HL-60/S4 treated with retinoic acid at 250 ng/mL for 4 days and 3 days (cell line): ENCODE data around the gene KRTAP4-6.
"Not testable (repeated sequence)": the region's sequence is repeated elsewhere in the genome, so short reads cannot be mapped to it uniquely, and the experiment has no call there.

Source experiments
- in situ Hi-C: fragments of 300-500 bp; cut with MboI; formaldehyde crosslinking; loops from 2 replicates; pipeline ENCODE4 v1.7.0; 2022; ENCODE audit warnings: low sequenced_read_pairs

KRTAP4-6 gene

GRCh38 chr17:41140360-41141131, at the start of gene KRTAP4-6:
KRTAP4-6 (minus strand) TSS chr17:41140544; CDS start chr17:41140487, 57 bp downstream.
- in situ Hi-C loops, result no loop called here

DNA sequence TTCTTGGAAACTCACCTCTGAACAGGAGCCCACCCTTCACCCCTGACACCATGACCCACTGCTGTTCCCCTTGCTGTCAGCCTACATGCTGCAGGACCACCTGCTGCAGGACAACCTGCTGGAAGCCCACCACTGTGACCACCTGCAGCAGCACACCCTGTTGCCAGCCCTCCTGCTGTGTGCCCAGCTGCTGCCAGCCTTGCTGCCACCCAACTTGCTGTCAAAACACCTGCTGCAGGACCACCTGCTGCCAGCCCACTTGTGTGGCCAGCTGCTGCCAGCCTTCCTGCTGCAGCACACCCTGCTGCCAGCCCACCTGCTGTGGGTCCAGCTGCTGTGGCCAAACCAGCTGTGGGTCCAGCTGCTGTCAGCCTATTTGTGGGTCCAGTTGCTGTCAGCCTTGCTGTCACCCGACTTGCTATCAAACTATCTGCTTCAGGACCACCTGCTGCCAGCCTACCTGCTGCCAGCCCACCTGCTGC, 49.5 kb upstream of the KRTAP4-6 start, which contains the start of gene KRTAP9-1:
KRTAP9-1 (plus strand) TSS at position 51 of the 482 bp plus-strand sequence; CDS start at position 51, 0 bp downstream.
- in situ Hi-C loops, result not testable (repeated sequence)

DNA sequence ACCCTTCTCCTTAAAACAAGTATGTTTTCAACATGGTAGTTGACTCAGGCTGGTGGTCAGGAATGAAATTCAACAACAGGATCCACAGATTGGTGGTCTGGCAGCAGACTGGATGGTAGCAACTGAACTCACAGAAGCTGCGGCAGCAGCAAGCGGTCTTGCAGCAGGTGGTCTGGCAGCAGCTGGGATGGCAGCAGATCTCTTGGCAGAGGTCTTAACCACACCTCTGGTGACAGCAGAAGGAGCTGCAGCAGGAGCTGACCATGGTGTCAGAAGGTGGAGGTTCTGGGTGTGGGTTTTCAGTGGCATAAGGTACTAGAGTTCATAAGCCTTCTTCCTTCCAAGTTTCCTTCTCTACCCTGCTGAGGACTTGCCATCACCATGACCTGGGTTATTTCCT, 46.5 kb upstream of the KRTAP4-6 start:
- in situ Hi-C loops, result no loop called here

DNA sequence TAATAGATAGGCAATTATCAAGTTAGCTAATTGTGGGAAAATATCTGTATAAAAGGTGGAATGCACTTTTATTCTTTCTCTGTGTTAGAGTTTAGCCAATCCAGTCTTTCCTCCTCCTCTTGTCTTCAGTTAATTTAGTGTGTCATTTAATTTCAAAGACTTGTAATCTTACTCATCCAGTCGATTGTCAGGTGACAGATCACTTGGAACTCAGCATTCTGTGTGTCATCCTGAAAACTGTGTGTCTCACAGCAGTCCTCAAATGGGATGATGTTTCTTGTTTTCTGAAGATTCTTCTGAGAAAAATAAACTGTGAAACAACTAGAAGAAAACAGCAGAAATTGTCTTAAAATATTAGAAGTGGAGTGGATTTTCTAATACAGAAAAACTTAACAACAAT, 44.7 kb upstream of the KRTAP4-6 start:
- in situ Hi-C loops, result no loop called here

- in situ Hi-C loops, result no loop called here
These were observed 44.2 kb upstream of the KRTAP4-6 start, which contains the start of gene KRTAP4-1 for GRCh38 chr17:41184480-41184961. KRTAP4-1 (minus strand) TSS chr17:41184911; CDS start chr17:41184854, 57 bp downstream.

- in situ Hi-C loops, result no loop called here
These were observed 38.7 kb upstream of the KRTAP4-6 start for GRCh38 chr17:41178843-41179616.

GRCh38 chr17:41178341-41178740, 38.0 kb upstream of the KRTAP4-6 start:
- in situ Hi-C loops, result no loop called here

GRCh38 chr17:41177727-41178271, 37.5 kb upstream of the KRTAP4-6 start, which contains the start of gene KRTAP4-2:
KRTAP4-2 (minus strand) TSS chr17:41178221; CDS start chr17:41178164, 57 bp downstream.
- in situ Hi-C loops, result no loop called here

DNA sequence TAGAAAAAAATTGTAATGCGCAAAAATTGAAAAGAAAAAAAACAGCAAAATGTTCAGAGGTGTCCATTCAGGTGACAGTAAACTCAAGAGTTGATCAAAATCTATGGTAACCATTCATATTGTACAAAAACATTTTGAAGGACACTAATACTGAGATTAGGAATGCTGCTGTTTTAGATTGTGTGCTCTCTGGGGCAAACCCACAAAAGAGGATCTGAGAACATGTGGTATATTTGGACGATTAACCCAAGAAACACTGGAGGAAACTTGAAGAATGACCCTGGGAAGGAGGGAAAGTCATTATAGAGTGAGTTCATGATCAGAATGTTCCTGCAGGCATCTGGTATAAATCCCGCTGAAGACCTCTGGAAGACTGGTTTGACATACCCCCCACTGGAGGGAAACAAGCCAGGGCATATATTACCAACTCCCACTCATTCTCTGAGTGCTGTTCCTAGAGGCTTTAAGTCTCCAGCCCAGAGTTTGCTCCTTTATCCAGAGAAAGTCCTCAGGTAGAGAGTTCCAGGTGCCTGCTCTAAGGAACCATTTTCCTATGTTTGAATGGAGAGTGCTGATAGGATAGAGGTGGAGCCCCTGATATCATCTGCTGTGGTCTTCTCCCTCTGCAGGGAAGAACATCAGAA, 36.5 kb upstream of the KRTAP4-6 start:
- in situ Hi-C loops, result no loop called here

DNA sequence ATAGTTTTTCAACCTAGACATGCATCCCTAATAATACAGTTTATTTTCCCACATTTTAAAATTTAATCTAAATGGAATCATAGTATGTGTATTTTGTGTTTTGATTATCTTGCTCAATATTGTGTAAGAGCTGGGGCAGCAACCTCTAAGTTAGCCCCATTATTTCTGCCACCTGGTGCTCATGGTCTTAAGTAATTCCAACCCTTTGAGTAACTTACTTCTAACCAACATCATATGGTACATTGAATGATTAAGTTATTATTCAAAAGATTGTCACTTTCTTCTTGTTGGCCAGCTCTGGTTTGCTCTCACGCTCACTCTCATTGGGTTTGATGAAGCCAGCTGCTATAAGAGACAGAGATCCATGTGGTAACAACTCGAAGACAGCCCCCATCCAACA, 31.5 kb upstream of the KRTAP4-6 start:
- in situ Hi-C loops, result no loop called here

DNA sequence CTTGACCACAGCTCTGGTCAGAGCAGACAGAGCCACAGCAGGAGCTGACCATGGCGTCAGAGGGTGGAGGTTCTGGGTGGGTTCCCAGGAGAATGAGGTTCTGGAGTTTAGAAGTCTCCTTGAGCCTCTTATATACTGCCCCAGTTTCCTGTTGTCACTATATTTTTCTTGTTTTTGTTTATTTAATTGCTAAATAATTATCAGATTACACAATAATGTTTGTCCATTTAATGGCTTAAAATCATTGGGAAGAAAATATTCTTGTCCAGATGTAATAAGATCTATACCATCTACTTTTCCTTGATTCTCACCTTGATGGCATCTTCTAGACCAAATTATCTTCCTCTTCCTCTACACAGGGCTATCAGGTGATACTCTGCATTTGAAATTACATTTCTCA, 27.8 kb upstream of the KRTAP4-6 start, which contains the start of gene KRTAP4-3:
KRTAP4-3 (minus strand) TSS at position 101 of the 400 bp plus-strand sequence; CDS start at position 52, 49 bp downstream.
- in situ Hi-C loops, result no loop called here

DNA sequence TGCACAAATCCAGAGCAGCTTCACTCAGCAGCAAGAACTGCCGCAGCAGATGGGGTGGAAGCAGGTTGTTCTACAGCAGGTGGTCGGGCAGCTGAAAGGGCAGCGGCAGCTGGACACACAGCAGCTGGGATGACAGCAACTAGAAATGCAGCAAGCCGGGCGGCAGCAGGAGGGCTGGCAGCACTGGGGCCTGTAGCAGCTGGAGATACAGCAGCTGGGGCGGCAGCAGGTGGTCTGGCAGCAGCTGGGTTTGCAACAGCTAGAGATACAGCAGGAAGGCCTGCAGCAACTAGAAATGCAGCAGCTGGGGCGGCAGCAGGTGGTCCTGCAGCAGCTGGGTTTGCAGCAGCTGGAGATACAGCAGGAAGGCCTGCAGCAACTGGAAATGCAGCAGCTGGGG, 27.2 kb upstream of the KRTAP4-6 start:
- in situ Hi-C loops, result no loop called here

DNA sequence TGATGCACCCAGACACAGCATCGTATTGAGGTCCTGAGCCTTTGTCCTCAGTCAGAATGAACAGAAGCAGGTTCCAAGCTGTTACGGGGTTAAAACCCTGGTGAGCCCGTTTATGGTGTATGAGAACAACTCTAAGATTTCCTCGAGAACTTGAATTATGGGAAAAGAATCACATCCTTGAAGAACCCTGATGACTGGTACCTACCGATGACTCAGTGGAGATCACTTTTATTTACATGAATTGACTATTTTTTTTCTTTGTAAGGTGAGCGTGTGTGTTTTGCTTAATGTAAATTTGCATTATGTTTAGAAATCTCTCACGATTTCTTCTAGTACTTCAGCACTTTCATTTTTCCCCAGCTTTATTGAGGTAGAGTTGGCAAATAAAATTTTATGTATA, 23.5 kb upstream of the KRTAP4-6 start:
- in situ Hi-C loops, result no loop called here

- in situ Hi-C loops, result no loop called here
These were observed 20.3 kb upstream of the KRTAP4-6 start, which contains the start of gene KRTAP4-4 for GRCh38 chr17:41160648-41161047. KRTAP4-4 (minus strand) TSS chr17:41160748; CDS start chr17:41160691, 57 bp downstream.

GRCh38 chr17:41160190-41160589, 19.8 kb upstream of the KRTAP4-6 start:
- in situ Hi-C loops, result not testable (repeated sequence)

GRCh38 chr17:41153856-41154255, 13.5 kb upstream of the KRTAP4-6 start:
- in situ Hi-C loops, result no loop called here

GRCh38 chr17:41151525-41151924, 11.2 kb upstream of the KRTAP4-6 start:
- in situ Hi-C loops, result no loop called here

GRCh38 chr17:41150026-41150425, 9.7 kb upstream of the KRTAP4-6 start:
- in situ Hi-C loops, result no loop called here

- in situ Hi-C loops, result no loop called here
These were observed 9.3 kb upstream of the KRTAP4-6 start, which contains the start of gene KRTAP4-5 for GRCh38 chr17:41149652-41149985. KRTAP4-5 (minus strand) TSS chr17:41149825; CDS start chr17:41149767, 58 bp downstream.

GRCh38 chr17:41148971-41149651, 8.8 kb upstream of the KRTAP4-6 start:
- in situ Hi-C loops, result not testable (repeated sequence)
